DOHH2 (cell line): ENCODE measurements around the gene STARD3.
A peak's percentile ranks its signal among the peaks of the same experiment; 100 is the strongest.

ENCODE experiments used
- H3F3A ChIP-seq: fragments of 200-600 bp; sonication (generic), shearing (Covaris generic); 2 replicates; pipeline ENCODE4 v1.6.0; 2016; ENCODE audit warnings: antibody characterized with exemption, mild to moderate bottlenecking; ENCODE audit not compliant: control insufficient read depth, insufficient read depth
- H3K27ac ChIP-seq: fragments of 200-600 bp; sonication (generic); 2 replicates; pipeline ENCODE4 v1.5.1; 2014; ENCODE audit warnings: low read depth, mild to moderate bottlenecking, low read length, moderate library complexity
- H3K27me3 ChIP-seq: fragments of 200-600 bp; sonication (generic); 2 replicates; pipeline ENCODE4 v1.6.1; 2014; ENCODE audit warnings: mild to moderate bottlenecking, low read length, mixed read lengths; ENCODE audit not compliant: control insufficient read depth
- H3K36me3 ChIP-seq: fragments of 200-600 bp; sonication (generic); 2 replicates; pipeline ENCODE4 v1.6.1; 2014; ENCODE audit warnings: mild to moderate bottlenecking, low read length, moderate library complexity, mixed read lengths; ENCODE audit not compliant: control insufficient read depth
- H3K4me1 ChIP-seq: fragments of 200-600 bp; sonication (generic); 2 replicates; pipeline ENCODE4 v1.6.1; 2014; ENCODE audit warnings: mild to moderate bottlenecking, low read length, mixed read lengths; ENCODE audit not compliant: control insufficient read depth
- H3K4me2 ChIP-seq: fragments of 200-600 bp; sonication (generic); 2 replicates; pipeline ENCODE4 v1.6.0; 2014; ENCODE audit warnings: mild to moderate bottlenecking, low read length, moderate library complexity
- H3K4me3 ChIP-seq: fragments of 200-600 bp; sonication (generic); 2 replicates; pipeline ENCODE4 v1.5.1; 2014; ENCODE audit warnings: mild to moderate bottlenecking, low read length, mixed read lengths
- H3K79me2 ChIP-seq: fragments of 200-600 bp; sonication (generic); 2 replicates; pipeline ENCODE4 v1.6.1; 2014; ENCODE audit warnings: mild to moderate bottlenecking, low read length, mixed read lengths; ENCODE audit not compliant: control insufficient read depth
- H3K9me2 ChIP-seq: fragments of 200-600 bp; sonication (generic); replicated peaks from 2 replicates; pipeline ENCODE4 v1.6.1; 2014; ENCODE audit warnings: mild to moderate bottlenecking, low read length, mixed read lengths; ENCODE audit not compliant: control insufficient read depth
- H3K9me3 ChIP-seq: fragments of 200-600 bp; sonication (generic); 2 replicates; pipeline ENCODE4 v1.6.1; 2014; ENCODE audit warnings: antibody characterized with exemption, low read length, mixed read lengths; ENCODE audit not compliant: control insufficient read depth, insufficient read depth
- H4K20me1 ChIP-seq: fragments of 200-600 bp; sonication (generic); 2 replicates; pipeline ENCODE4 v1.6.0; 2014; ENCODE audit warnings: low read depth, mild to moderate bottlenecking, antibody characterized with exemption, low read length, moderate library complexity; ENCODE audit not compliant: control insufficient read depth, insufficient read depth
- CTCF ChIP-seq: fragments of 200-600 bp; sonication (generic); IDR thresholded peaks from one replicate; pipeline ENCODE4 v1.5.1; 2014; ENCODE audit warnings: antibody characterized with exemption, mild to moderate bottlenecking, low read depth, low read length; ENCODE audit not compliant: poor library complexity, severe bottlenecking
- EZH2phosphoT487 ChIP-seq: fragments of 200-600 bp; sonication (generic); IDR thresholded peaks from 2 replicates; pipeline ENCODE4 v1.6.1; 2017; ENCODE audit warnings: borderline replicate concordance, mild to moderate bottlenecking, antibody characterized with exemption, low read length, moderate library complexity, mixed read lengths

Gene STARD3

GRCh38 chr17:39678340-39679116 is 41.6 kb downstream of the STARD3 start:
- no peaks in the 10 kb centered on the region for H3K36me3 ChIP-seq
- H4K20me1 ChIP-seq = no peaks in the 10 kb centered on the region
- H3K4me1 ChIP-seq = peaks cover 76% of the 10 kb centered on the region
- H3K4me2 ChIP-seq = 0 out of 2 replicates have a peak overlapping the region, but pooled peaks have one; percentile 54
- H3K79me2 ChIP-seq = no peaks in the 10 kb centered on the region
- no peak overlapping the region for H3K4me3 ChIP-seq
- no peaks in the 10 kb centered on the region for H3K9me2 ChIP-seq
- H3K27me3 ChIP-seq = no peaks in the 10 kb centered on the region
- TF ChIP-seq CTCF (no peak), EZH2phosphoT487 (no peak)
- peak overlapping the region; percentile 38; the same call in 1 of the 2 replicates for H3K27ac ChIP-seq
- no peaks in the 10 kb centered on the region for H3K9me3 ChIP-seq
- peaks cover 2% of the 10 kb centered on the region; the same call in 1 of the 2 replicates for H3F3A ChIP-seq

- Histone ChIP-seq H3F3A (peaks cover 2% of the 10 kb centered on the region; the same call in 1 of the 2 replicates), H3K36me3 (no peaks in the 10 kb centered on the region), H3K4me1 (peaks cover 68% of the 10 kb centered on the region), H3K27ac (peak overlapping the region; percentile 38), H3K9me3 (no peaks in the 10 kb centered on the region), H3K4me3 (peak overlapping the region; percentile 31), H3K27me3 (no peaks in the 10 kb centered on the region), H3K9me2 (no peaks in the 10 kb centered on the region), H3K4me2 (peak overlapping the region; percentile 54), H4K20me1 (no peaks in the 10 kb centered on the region), H3K79me2 (no peaks in the 10 kb centered on the region)
- no peak for TF ChIP-seq EZH2phosphoT487
- TF ChIP-seq CTCF = no peak
Observed at GRCh38 chr17:39679521-39680192, 42.7 kb downstream of the STARD3 start.

GRCh38 chr17:39683295-39683939 is 46.5 kb downstream of the STARD3 start:
- H3K4me3 ChIP-seq = no peak overlapping the region
- no peaks in the 10 kb centered on the region for H3K9me3 ChIP-seq
- no peaks in the 10 kb centered on the region for H3K36me3 ChIP-seq
- H3K79me2 ChIP-seq = no peaks in the 10 kb centered on the region
- H3K4me1 ChIP-seq = peaks cover 40% of the 10 kb centered on the region
- TF ChIP-seq EZH2phosphoT487 = no peak
- no peak for TF ChIP-seq CTCF
- H3K27ac ChIP-seq = no peak overlapping the region
- H3K9me2 ChIP-seq = no peaks in the 10 kb centered on the region
- H3K4me2 ChIP-seq = no peak overlapping the region
- peaks cover 9% of the 10 kb centered on the region for H3F3A ChIP-seq
- no peaks in the 10 kb centered on the region for H3K27me3 ChIP-seq
- no peaks in the 10 kb centered on the region for H4K20me1 ChIP-seq
